IMR-90 (cell line): Measurements from ENCODE around the gene IGBP1. TPM values are rescaled to one million over a fixed set of nuclear protein-coding genes. Genes with fewer than 3 reads are reported as not detected.

ENCODE experiments used
- ATAC-seq: fragments of 200-7000 bp; cut with Tn5 transposase; 2 replicates; pipeline ENCODE4 v1.9.1; 2020; ENCODE audit warnings: low read depth, mild to moderate bottlenecking, moderate library complexity
- BruUV-seq: library from RNA; stranded (reverse); fragments of 400-500 nt; replicated peaks from 2 replicates; lab custom pipeline; 2021; lab: Mats Ljungman, UMichigan
- CTCF ChIA-PET: fragments of 300-600 bp; formaldehyde crosslinking; extraction: SDS; loops from one replicate; lab custom pipeline; 2021; ENCODE audit warnings: antibody characterized with exemption; lab: Yijun Ruan, JAX
- POLR2A ChIA-PET: fragments of 300-600 bp; sonication (Branson Sonifier 250); formaldehyde crosslinking; loops from one replicate; lab custom pipeline; 2022; ENCODE audit warnings: antibody characterized with exemption; ENCODE audit not compliant: unreplicated experiment; lab: Charles Lee
- DNase-seq: peaks from one replicate; pipeline ENCODE4 v3.0.0; 2013
- H2AFZ ChIP-seq: replicated peaks from 2 replicates; pipeline ENCODE3; 2013; ENCODE audit warnings: low read length, mild to moderate bottlenecking; ENCODE audit not compliant: poor library complexity
- H2AK5ac ChIP-seq: 2 replicates; pipeline ENCODE4 v1.6.1; 2013; ENCODE audit warnings: low read depth, low read length, inconsistent platforms
- H2AK9ac ChIP-seq: replicated peaks from 2 replicates; pipeline ENCODE3; 2013; ENCODE audit warnings: mild to moderate bottlenecking, low read depth, low read length, moderate library complexity; ENCODE audit not compliant: poor library complexity
- H2BK120ac ChIP-seq: 2 replicates; pipeline ENCODE4 v1.6.1; 2013; ENCODE audit warnings: low read depth, low read length, inconsistent platforms
- H2BK15ac ChIP-seq: 3 replicates; pipeline ENCODE4 v1.6.1; 2013; ENCODE audit warnings: low read depth, low read length, inconsistent platforms
- H2BK20ac ChIP-seq: 2 replicates; pipeline ENCODE4 v1.6.1; 2013; ENCODE audit warnings: low read depth, mild to moderate bottlenecking, inconsistent platforms, low read length, moderate library complexity
- H2BK5ac ChIP-seq: 2 replicates; pipeline ENCODE4 v1.6.1; 2013; ENCODE audit warnings: mild to moderate bottlenecking, low read depth, low read length, inconsistent platforms; ENCODE audit not compliant: poor library complexity, severe bottlenecking
- H3K14ac ChIP-seq: replicated peaks from 2 replicates; pipeline ENCODE4 v1.6.1; 2013; ENCODE audit warnings: low read depth, low read length, inconsistent platforms
- H3K18ac ChIP-seq: 2 replicates; pipeline ENCODE4 v1.6.1; 2013; ENCODE audit warnings: low read depth, low read length, control low read depth
- H3K23ac ChIP-seq: 2 replicates; pipeline ENCODE4 v1.6.1; 2013; ENCODE audit warnings: low read depth, low read length, inconsistent platforms
- H3K27ac ChIP-seq: 2 replicates; pipeline ENCODE4 v1.5.1; 2013; ENCODE audit warnings: mild to moderate bottlenecking, control low read depth, low read length; ENCODE audit not compliant: insufficient read depth
- H3K27me3 ChIP-seq: 2 replicates; pipeline ENCODE4 v1.6.1; 2013; ENCODE audit warnings: low read length; ENCODE audit not compliant: control insufficient read depth, insufficient read depth
- H3K36me3 ChIP-seq: 2 replicates; pipeline ENCODE4 v1.6.1; 2013; ENCODE audit warnings: low read length, mixed read lengths; ENCODE audit not compliant: control insufficient read depth, insufficient read depth
- H3K4ac ChIP-seq: 2 replicates; pipeline ENCODE4 v1.6.1; 2013; ENCODE audit warnings: low read depth, low read length, inconsistent platforms
- H3K4me1 ChIP-seq: 2 replicates; pipeline ENCODE4 v1.6.1; 2013; ENCODE audit warnings: low read length, mixed read lengths; ENCODE audit not compliant: control insufficient read depth, insufficient read depth
- H3K4me2 ChIP-seq: 2 replicates; pipeline ENCODE4 v1.6.1; 2013; ENCODE audit warnings: low read depth, mild to moderate bottlenecking, control low read depth, low read length, moderate library complexity
- H3K4me3 ChIP-seq: 2 replicates; pipeline ENCODE4 v1.5.1; 2013; ENCODE audit warnings: low read depth, mild to moderate bottlenecking, control low read depth, low read length, moderate library complexity; ENCODE audit not compliant: insufficient read depth
- H3K56ac ChIP-seq: 2 replicates; pipeline ENCODE4 v1.6.1; 2013; ENCODE audit warnings: low read length, inconsistent platforms; ENCODE audit not compliant: insufficient read depth; ENCODE audit errors: extremely low read depth
- H3K79me1 ChIP-seq, 2 experiments: 2 replicates each; pipeline ENCODE4 v1.6.1; 2013; ENCODE audit warnings: low read length in 2 of 2, inconsistent platforms in 1 of 2, low read depth in 1 of 2
- H3K9ac ChIP-seq: 2 replicates; pipeline ENCODE4 v1.6.1; 2013; ENCODE audit warnings: low read depth, low read length, control low read depth
- H3K9me1 ChIP-seq: 2 replicates; pipeline ENCODE4 v1.6.1; 2013; ENCODE audit warnings: low read length, inconsistent platforms; ENCODE audit not compliant: insufficient read depth
- H3K9me3 ChIP-seq: 2 replicates; pipeline ENCODE4 v1.6.1; 2013; ENCODE audit warnings: low read length; ENCODE audit not compliant: control insufficient read depth, insufficient read depth
- H4K20me1 ChIP-seq: 2 replicates; pipeline ENCODE4 v1.6.1; 2013; ENCODE audit warnings: low read length, inconsistent platforms; ENCODE audit not compliant: insufficient read depth
- H4K5ac ChIP-seq: 2 replicates; pipeline ENCODE4 v1.6.1; 2013; ENCODE audit warnings: mild to moderate bottlenecking, low read depth, low read length, control low read depth
- H4K8ac ChIP-seq, 2 experiments: 2 replicates each; pipeline ENCODE4 v1.6.1; 2013; ENCODE audit warnings: low read depth in 2 of 2, low read length in 2 of 2, control low read depth in 1 of 2, inconsistent platforms in 1 of 2
- H4K91ac ChIP-seq: 2 replicates; pipeline ENCODE4 v1.6.1; 2013; ENCODE audit warnings: low read depth, low read length, inconsistent platforms; ENCODE audit not compliant: insufficient read depth
- CEBPB ChIP-seq: IDR thresholded peaks from 2 replicates; pipeline ENCODE4 v1.6.1; 2012; ENCODE audit warnings: low read depth, low read length, improper control_type of control experiment
- ELK1 ChIP-seq: fragments of 150-350 bp; IDR thresholded peaks from 2 replicates; pipeline ENCODE4 v1.6.1; 2016; ENCODE audit warnings: low read depth, mild to moderate bottlenecking, low read length, moderate library complexity, borderline replicate concordance
- WGBS, 2 experiments: methylation state at CpG; one replicate each; pipeline versions ENCODE4 v1.1.5 to v1.1.7; 2013; ENCODE audit warnings: missing lambda C conversion rate in 2 of 2; ENCODE audit not compliant: insufficient read length in 1 of 2; ENCODE audit errors: extremely low coverage in 2 of 2; 5-methylcytosine and 5-hydroxymethylcytosine counted together
- dilution Hi-C: fragments of 300-500 bp; cut with HindIII; formaldehyde crosslinking; loops from one replicate; pipeline ENCODE4 v1.14.3; 2018; ENCODE audit warnings: low sequenced_read_pairs; ENCODE audit not compliant: unreplicated experiment
- in situ Hi-C: fragments of 300-500 bp; cut with MboI; formaldehyde crosslinking; loops from 3 replicates; pipeline ENCODE4 v1.14.3; 2019; ENCODE audit warnings: low sequenced_read_pairs, inconsistent platforms, mixed read lengths
- intact Hi-C: fragments of 100-400 bp; cut with micrococcal nuclease; formaldehyde crosslinking; loops from 2 replicates; pipeline ENCODE4 v1.10.0; 2022
- polyA plus RNA-seq, 3 experiments: library from polyadenylated mRNA; depleted of rRNA; stranded (reverse); fragments of >200 nt; gene quantifications; 2 replicates each; pipeline ENCODE4 v1.2.3, GENCODE V29; 2012; ENCODE audit warnings: low replicate concordance in 1 of 3
- total RNA-seq: library from RNA; depleted of rRNA; stranded (reverse); fragments of >200 nt; gene quantifications from 2 replicates; pipeline ENCODE4 v1.2.3, GENCODE V29; 2012

The IGBP1 gene
- total and polyA plus RNA-seq, 2 of the 4 experiments (the other 2 are of a cell fraction), result 51.8 to 87.1 TPM

GRCh38 chrX:70134116-70134477 is 850 bp downstream of the IGBP1 start:
- H3K9me3 ChIP-seq, result no peaks in the 10 kb centered on the region
- TSS peak; percentile 75 for BruUV-seq
- no peak overlapping the region; the same call in 1 of the 2 replicates for H4K91ac ChIP-seq
- ChIA-PET CTCF (interaction anchor here (1.0 kb wide), 1 partner anchor 13 kb away, joined by 3 read pairs; no protein-coding TSS in a partner anchor), POLR2A (interaction anchor here (1.4 kb wide), 1 partner anchor 34 kb away, joined by 3 read pairs; no protein-coding TSS in a partner anchor)
- no peaks in the 10 kb centered on the region; the same call in 1 of the 2 replicates for H4K20me1 ChIP-seq
- peak overlapping the region; percentile 70 for H3K4ac ChIP-seq
- in situ Hi-C loops, result no loop called here
- intact Hi-C loops, result loop anchor here (5.0 kb wide), 1 partner anchor 158 kb away; the partner anchor contains the start of gene KIF4A
- H4K8ac ChIP-seq, result peak overlapping the region; percentile 89 to 93
- H3K4me1 ChIP-seq, result no peaks in the 10 kb centered on the region
- H3K4me2 ChIP-seq, result peak overlapping the region; percentile 76
- H2BK5ac ChIP-seq, result peak overlapping the region; percentile 68
- H2BK15ac ChIP-seq, result no peak overlapping the region
- H2BK120ac ChIP-seq, result no peak overlapping the region; the same call in 1 of the 2 replicates
- H3K9me1 ChIP-seq, result no peaks in the 10 kb centered on the region
- H3K27me3 ChIP-seq, result no peaks in the 10 kb centered on the region
- H4K5ac ChIP-seq, result peak overlapping the region; percentile 78
- WGBS, 2 experiments, result 32% methylated on average over 3 of the region's 12 CpGs; no CpG with 5 or more reads in 1 of the 2 experiments
- no peak overlapping the region for H2AK9ac ChIP-seq
- H3K27ac ChIP-seq, result peak overlapping the region; percentile 92
- dilution Hi-C loops, result no loop called here
- peak overlapping the region; percentile 30; the same call in 1 of the 2 replicates for H3K14ac ChIP-seq
- H3K18ac ChIP-seq, result peak overlapping the region; percentile 47; the same call in 1 of the 2 replicates
- DNase-seq, result peak; percentile 34
- no peak overlapping the region for H2BK20ac ChIP-seq
- TF ChIP-seq CEBPB (no peak), ELK1 (no peak)
- peaks cover 5 to 18% of the 10 kb centered on the region in 2 experiments; a peak in 2 of 4 replicates for H3K79me1 ChIP-seq
- H3K56ac ChIP-seq, result peak overlapping the region; percentile 57; the same call in 1 of the 2 replicates
- peaks cover 1% of the 10 kb centered on the region; the same call in 1 of the 2 replicates for H3K36me3 ChIP-seq
- peak overlapping the region; percentile 87 for H2AFZ ChIP-seq
- peak overlapping the region; percentile 41 for H3K23ac ChIP-seq
- H2AK5ac ChIP-seq, result 0 out of 2 replicates have a peak overlapping the region, but pooled peaks have one; percentile 32
- H3K4me3 ChIP-seq, result peak overlapping the region; percentile 83
- ATAC-seq, result peak; percentile 22
- H3K9ac ChIP-seq, result peak overlapping the region; percentile 94
